H9 (cell line): ENCODE data around the gene PLXNA2. TPM values are rescaled to one million over a fixed set of nuclear protein-coding genes. Genes with fewer than 3 reads are reported as not detected.

Experiments used
- DNase-seq: peaks from one replicate; pipeline ENCODE4 v3.0.0-alpha.2; 2017
- H2AFZ ChIP-seq: one replicate; pipeline ENCODE4 v1.6.1; 2013; ENCODE audit warnings: mild to moderate bottlenecking, low read length, control low read depth, moderate library complexity
- H2AK5ac ChIP-seq: 2 replicates; pipeline ENCODE4 v1.6.1; 2013; ENCODE audit warnings: low read length, control low read depth, mixed read lengths; ENCODE audit not compliant: insufficient read length
- H2BK120ac ChIP-seq: one replicate; pipeline ENCODE4 v1.6.1; 2013; ENCODE audit warnings: low read depth, mild to moderate bottlenecking, low read length, control low read depth, inconsistent platforms; ENCODE audit not compliant: poor library complexity, severe bottlenecking
- H2BK12ac ChIP-seq: 2 replicates; pipeline ENCODE4 v1.6.1; 2013; ENCODE audit warnings: low read length, control low read depth, mixed read lengths, low read depth; ENCODE audit not compliant: insufficient read length
- H2BK15ac ChIP-seq: 2 replicates; pipeline ENCODE4 v1.6.1; 2013; ENCODE audit warnings: low read depth, low read length, control low read depth
- H2BK20ac ChIP-seq: one replicate; pipeline ENCODE4 v1.6.1; 2013; ENCODE audit warnings: low read depth, mild to moderate bottlenecking, low read length, control low read depth, inconsistent platforms; ENCODE audit not compliant: poor library complexity, severe bottlenecking
- H2BK5ac ChIP-seq: 2 replicates; pipeline ENCODE4 v1.6.1; 2013; ENCODE audit warnings: low read length, control low read depth, mixed read lengths; ENCODE audit not compliant: insufficient read length
- H3K14ac ChIP-seq: 2 replicates; pipeline ENCODE4 v1.6.1; 2013; ENCODE audit warnings: low read length, control low read depth; ENCODE audit not compliant: insufficient read depth
- H3K18ac ChIP-seq: 2 replicates; pipeline ENCODE4 v1.6.1; 2013; ENCODE audit warnings: low read depth, mild to moderate bottlenecking, mixed read lengths, low read length, control low read depth; ENCODE audit not compliant: insufficient read length
- H3K23ac ChIP-seq: 2 replicates; pipeline ENCODE4 v1.6.1; 2013; ENCODE audit warnings: low read length, control low read depth, mixed read lengths, low read depth; ENCODE audit not compliant: insufficient read length
- H3K23me2 ChIP-seq: 2 replicates; pipeline ENCODE4 v1.6.1; 2013; ENCODE audit warnings: low read depth, mild to moderate bottlenecking, mixed read lengths, low read length, control low read depth; ENCODE audit not compliant: insufficient read length, poor library complexity, severe bottlenecking
- H3K27ac ChIP-seq: 2 replicates; pipeline ENCODE4 v1.5.1; 2013; ENCODE audit warnings: low read length, control low read depth, mixed read lengths, low read depth; ENCODE audit not compliant: insufficient read length
- H3K27me3 ChIP-seq: 2 replicates; pipeline ENCODE4 v1.6.1; 2013; ENCODE audit warnings: low read length, control low read depth, inconsistent platforms; ENCODE audit not compliant: insufficient read depth
- H3K4ac ChIP-seq: 2 replicates; pipeline ENCODE4 v1.6.1; 2013; ENCODE audit warnings: low read depth, mild to moderate bottlenecking, control low read depth, inconsistent platforms, low read length, moderate library complexity
- H3K4me1 ChIP-seq: 2 replicates; pipeline ENCODE4 v1.6.1; 2013; ENCODE audit warnings: low read length, control low read depth, inconsistent platforms; ENCODE audit not compliant: insufficient read depth
- H3K4me2 ChIP-seq: 2 replicates; pipeline ENCODE4 v1.6.1; 2013; ENCODE audit warnings: low read length, control low read depth, mixed read lengths; ENCODE audit not compliant: insufficient read length, insufficient read depth
- H3K56ac ChIP-seq: 2 replicates; pipeline ENCODE4 v1.6.1; 2013; ENCODE audit warnings: low read depth, mild to moderate bottlenecking, mixed read lengths, low read length, control low read depth; ENCODE audit not compliant: insufficient read length
- H3K79me1 ChIP-seq: 2 replicates; pipeline ENCODE4 v1.6.1; 2013; ENCODE audit warnings: low read depth, mild to moderate bottlenecking, moderate library complexity, low read length, control low read depth, inconsistent platforms; ENCODE audit not compliant: insufficient read depth, poor library complexity, severe bottlenecking
- H3K79me2 ChIP-seq: 2 replicates; pipeline ENCODE4 v1.6.1; 2013; ENCODE audit warnings: low read length, control low read depth, inconsistent platforms; ENCODE audit not compliant: insufficient read depth
- H3K9ac ChIP-seq: 2 replicates; pipeline ENCODE4 v1.6.1; 2013; ENCODE audit warnings: low read length, control low read depth, mixed read lengths; ENCODE audit not compliant: insufficient read length; ENCODE audit errors: extremely low read depth
- H3K9me3 ChIP-seq: one replicate; pipeline ENCODE4 v1.6.1; 2013; ENCODE audit warnings: low read depth, low read length, inconsistent platforms; ENCODE audit not compliant: control insufficient read depth
- H3T11ph ChIP-seq: one replicate; pipeline ENCODE4 v1.6.1; 2013; ENCODE audit warnings: mild to moderate bottlenecking, low read length, control low read depth, inconsistent platforms
- H4K20me1 ChIP-seq: one replicate; pipeline ENCODE4 v1.6.1; 2013; ENCODE audit not compliant: control insufficient read depth, insufficient read length, insufficient read depth
- H4K5ac ChIP-seq: 2 replicates; pipeline ENCODE4 v1.6.1; 2013; ENCODE audit warnings: low read depth, mild to moderate bottlenecking, mixed read lengths, low read length, control low read depth; ENCODE audit not compliant: insufficient read length
- H4K8ac ChIP-seq: replicated peaks from 2 replicates; pipeline ENCODE4 v1.6.1; 2013; ENCODE audit warnings: low read length, control low read depth, mixed read lengths, low read depth; ENCODE audit not compliant: insufficient read length
- H4K91ac ChIP-seq: 2 replicates; pipeline ENCODE4 v1.6.1; 2013; ENCODE audit warnings: low read depth, mild to moderate bottlenecking, moderate library complexity, mixed read lengths, low read length, control low read depth; ENCODE audit not compliant: insufficient read length
- H3K27ac Mint-ChIP-seq, 3 experiments: 2 replicates in 2 of 3; 3 replicates in 1 of 3; pipeline ENCODE4 v1.8.0; 2020 to 2021; ENCODE audit warnings: mixed read lengths in 3 of 3, mild to moderate bottlenecking in 1 of 3, moderate library complexity in 1 of 3
- H3K27me3 Mint-ChIP-seq: 2 replicates; pipeline ENCODE4 v1.8.0; 2021; ENCODE audit warnings: low read depth, mild to moderate bottlenecking, moderate library complexity, mixed read lengths
- H3K36me3 Mint-ChIP-seq, 3 experiments: 2 replicates in 2 of 3; 3 replicates in 1 of 3; pipeline ENCODE4 v1.8.0; 2020 to 2021; ENCODE audit warnings: low read depth in 3 of 3, mixed read lengths in 3 of 3; ENCODE audit not compliant: insufficient read depth in 1 of 3
- H3K4me1 Mint-ChIP-seq, 2 experiments: 2 replicates each; pipeline ENCODE4 v1.8.0; 2020; ENCODE audit warnings: mixed read lengths in 2 of 2
- H3K4me3 Mint-ChIP-seq, 2 experiments: 2 replicates in 1 of 2; 3 replicates in 1 of 2; pipeline ENCODE4 v1.8.0; 2020 to 2021; ENCODE audit warnings: mild to moderate bottlenecking in 2 of 2, mixed read lengths in 2 of 2, moderate library complexity in 1 of 2
- H3K9me3 Mint-ChIP-seq, 2 experiments: 2 replicates in 1 of 2; 3 replicates in 1 of 2; pipeline ENCODE4 v1.8.0; 2020; ENCODE audit warnings: mild to moderate bottlenecking in 2 of 2, mixed read lengths in 2 of 2, moderate library complexity in 1 of 2
- WGBS: extraction: QIAGEN DNeasy Blood & Tissue Kit; methylation state at CpG from one replicate; pipeline ENCODE4 v1.1.7; 2013; ENCODE audit warnings: missing lambda C conversion rate, low lambda C conversion rate, mixed read lengths; ENCODE audit not compliant: insufficient read length; ENCODE audit errors: extremely low coverage; 5-methylcytosine and 5-hydroxymethylcytosine counted together
- total RNA-seq: library from RNA; stranded (reverse); gene quantifications from 2 replicates; pipeline ENCODE4 v1.2.1, GENCODE V29; 2021
- TF ChIP-seq, protein P1 (sequence below): fragments of 200-600 bp; sonication (generic); conservative IDR thresholded peaks from 3 replicates; pipeline ENCODE4 v1.8.0; 2021; ENCODE audit warnings: antibody characterized with exemption, mild to moderate bottlenecking

PLXNA2 gene
- total RNA-seq, 1 experiment from 2014 or later = 0.57 TPM

DNA sequence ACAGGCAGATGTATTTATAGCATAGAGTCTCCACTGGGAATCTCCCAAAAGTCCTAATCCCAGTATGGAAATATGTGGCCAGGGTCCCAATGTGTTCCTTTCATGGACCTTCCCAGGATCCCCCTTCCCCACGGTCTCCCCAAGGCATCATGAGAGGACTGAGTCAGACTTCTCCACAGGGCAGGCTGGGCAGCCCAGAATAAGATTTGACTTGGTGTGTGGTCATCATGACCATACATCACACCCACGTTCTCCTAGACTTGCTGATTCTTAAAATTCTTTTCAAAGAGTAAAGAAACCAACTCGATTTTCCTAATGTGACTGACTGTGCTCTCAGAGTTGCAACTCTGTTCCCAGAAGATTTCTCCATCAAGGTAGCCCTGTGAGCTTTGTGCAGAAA lies 239.3 kb downstream of the PLXNA2 start:
- no peak overlapping the region for H3K27ac ChIP-seq
- H2BK15ac ChIP-seq = no peak overlapping the region
- Mint-ChIP-seq H3K4me1 (no peaks in the 10 kb centered on the region), H3K27me3 (peaks cover 10% of the 10 kb centered on the region), H3K4me3 (no peak overlapping the region), H3K36me3 (peaks cover 0 to 4% (median 0%) of the 10 kb centered on the region in 3 experiments; a peak in 1 of 7 replicates), H3K27ac (no peak overlapping the region), H3K9me3 (peaks cover 4% of the 10 kb centered on the region in 2 experiments; a peak in 3 of 5 replicates)
- H2BK120ac ChIP-seq = no peak overlapping the region
- no peak overlapping the region for H4K5ac ChIP-seq
- no peak overlapping the region for H3K18ac ChIP-seq
- H3K79me1 ChIP-seq = no peaks in the 10 kb centered on the region
- no peak overlapping the region for H2AFZ ChIP-seq
- no peak overlapping the region for H4K91ac ChIP-seq
- no peaks in the 10 kb centered on the region for H3K79me2 ChIP-seq
- H3K56ac ChIP-seq = no peak overlapping the region
- H2BK20ac ChIP-seq = no peak overlapping the region
- no peaks in the 10 kb centered on the region for H3K4me1 ChIP-seq
- H4K8ac ChIP-seq = no peak overlapping the region
- H2BK5ac ChIP-seq = no peak overlapping the region
- TF ChIP-seq, protein P1, sequence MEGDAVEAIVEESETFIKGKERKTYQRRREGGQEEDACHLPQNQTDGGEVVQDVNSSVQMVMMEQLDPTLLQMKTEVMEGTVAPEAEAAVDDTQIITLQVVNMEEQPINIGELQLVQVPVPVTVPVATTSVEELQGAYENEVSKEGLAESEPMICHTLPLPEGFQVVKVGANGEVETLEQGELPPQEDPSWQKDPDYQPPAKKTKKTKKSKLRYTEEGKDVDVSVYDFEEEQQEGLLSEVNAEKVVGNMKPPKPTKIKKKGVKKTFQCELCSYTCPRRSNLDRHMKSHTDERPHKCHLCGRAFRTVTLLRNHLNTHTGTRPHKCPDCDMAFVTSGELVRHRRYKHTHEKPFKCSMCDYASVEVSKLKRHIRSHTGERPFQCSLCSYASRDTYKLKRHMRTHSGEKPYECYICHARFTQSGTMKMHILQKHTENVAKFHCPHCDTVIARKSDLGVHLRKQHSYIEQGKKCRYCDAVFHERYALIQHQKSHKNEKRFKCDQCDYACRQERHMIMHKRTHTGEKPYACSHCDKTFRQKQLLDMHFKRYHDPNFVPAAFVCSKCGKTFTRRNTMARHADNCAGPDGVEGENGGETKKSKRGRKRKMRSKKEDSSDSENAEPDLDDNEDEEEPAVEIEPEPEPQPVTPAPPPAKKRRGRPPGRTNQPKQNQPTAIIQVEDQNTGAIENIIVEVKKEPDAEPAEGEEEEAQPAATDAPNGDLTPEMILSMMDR = no peak
- no peak overlapping the region for H2AK5ac ChIP-seq
- H3K4me2 ChIP-seq = no peak overlapping the region
- H3K23ac ChIP-seq = no peak overlapping the region
- no peak overlapping the region for H3K14ac ChIP-seq
- H4K20me1 ChIP-seq = no peaks in the 10 kb centered on the region
- H3K9me3 ChIP-seq = no peaks in the 10 kb centered on the region
- no peak overlapping the region for H3T11ph ChIP-seq
- H3K27me3 ChIP-seq = no peaks in the 10 kb centered on the region
- no CpG with 5 or more reads among the region's 3 CpGs for WGBS
- no peak for DNase-seq
- no peak overlapping the region for H3K4ac ChIP-seq
- no peak overlapping the region for H3K9ac ChIP-seq
- no peaks in the 10 kb centered on the region for H3K23me2 ChIP-seq
- no peak overlapping the region for H2BK12ac ChIP-seq
